GM23338 (cell line): Measurements from ENCODE around the gene KRTAP5-4. TPM values are rescaled to one million over a fixed set of nuclear protein-coding genes. Genes with fewer than 3 reads are reported as not detected.
"Not testable (repeated sequence)": the region's sequence is repeated elsewhere in the genome, so short reads cannot be mapped to it uniquely, and the experiment has no call there.

ENCODE experiments used
- ATAC-seq: fragments of 200-7000 bp; cut with Tn5 transposase; 3 replicates; pipeline ENCODE4 v1.9.1; 2020
- DNase-seq: peaks from one replicate; pipeline ENCODE4 v3.0.0-alpha.2; 2015; ENCODE audit warnings: low spot score
- H2AFZ ChIP-seq: fragments of 200-600 bp; sonication (generic); 2 replicates; pipeline ENCODE4 v1.8.0; 2016; ENCODE audit warnings: antibody characterized with exemption, mild to moderate bottlenecking, moderate library complexity
- H3F3A ChIP-seq: fragments of 200-600 bp; sonication (generic); replicated peaks from 2 replicates; pipeline ENCODE4 v1.8.0; 2017; ENCODE audit warnings: antibody characterized with exemption, mixed run types, low read depth
- H3K27ac ChIP-seq: fragments of 200-600 bp; sonication (generic); 2 replicates; pipeline ENCODE4 v1.6.1; 2016; ENCODE audit warnings: low read depth
- H3K27me3 ChIP-seq: fragments of 200-600 bp; sonication (generic); 2 replicates; pipeline ENCODE4 v1.8.0; 2016; ENCODE audit warnings: mild to moderate bottlenecking, mixed run types, moderate library complexity; ENCODE audit not compliant: insufficient read depth
- H3K36me3 ChIP-seq: fragments of 200-600 bp; sonication (generic); 2 replicates; pipeline ENCODE4 v1.8.0; 2016; ENCODE audit warnings: mild to moderate bottlenecking; ENCODE audit not compliant: insufficient read depth
- H3K4me1 ChIP-seq: fragments of 200-600 bp; sonication (generic); 2 replicates; pipeline ENCODE4 v1.8.0; 2016; ENCODE audit warnings: mild to moderate bottlenecking, moderate library complexity; ENCODE audit not compliant: insufficient read depth
- H3K4me2 ChIP-seq: fragments of 200-600 bp; sonication (generic); 2 replicates; pipeline ENCODE4 v1.7.1; 2017; ENCODE audit warnings: mixed run types
- H3K4me3 ChIP-seq: fragments of 200-600 bp; sonication (generic); 2 replicates; pipeline ENCODE4 v1.6.1; 2016; ENCODE audit warnings: mixed run types
- H3K79me2 ChIP-seq: fragments of 200-600 bp; sonication (generic); replicated peaks from 2 replicates; pipeline ENCODE4 v1.8.0; 2017; ENCODE audit warnings: mild to moderate bottlenecking; ENCODE audit not compliant: insufficient read depth
- H3K9me2 ChIP-seq: fragments of 200-600 bp; sonication (generic); 2 replicates; pipeline ENCODE4 v1.8.0; 2017; ENCODE audit not compliant: insufficient read depth
- H4K20me1 ChIP-seq: fragments of 200-600 bp; sonication (generic); replicated peaks from 2 replicates; pipeline ENCODE4 v1.8.0; 2017; ENCODE audit warnings: mild to moderate bottlenecking; ENCODE audit not compliant: insufficient read depth
- H3K27ac Mint-ChIP-seq: 2 replicates; pipeline ENCODE4 v1.8.0; 2020; ENCODE audit warnings: inconsistent platforms, mild to moderate bottlenecking, moderate library complexity, mixed read lengths
- H3K27me3 Mint-ChIP-seq: 3 replicates; pipeline ENCODE4 v1.8.0; 2022; ENCODE audit warnings: low read depth, mild to moderate bottlenecking, moderate library complexity, mixed read lengths, inconsistent platforms; ENCODE audit not compliant: insufficient read depth, poor library complexity
- H3K36me3 Mint-ChIP-seq: 3 replicates; pipeline ENCODE4 v1.8.0; 2021; ENCODE audit warnings: low read depth, mild to moderate bottlenecking, inconsistent platforms, moderate library complexity, mixed read lengths
- H3K4me1 Mint-ChIP-seq: 3 replicates; pipeline ENCODE4 v1.8.0; 2020; ENCODE audit warnings: mild to moderate bottlenecking, inconsistent platforms, mixed read lengths
- H3K4me3 Mint-ChIP-seq: 3 replicates; pipeline ENCODE4 v1.8.0; 2021; ENCODE audit warnings: moderate library complexity, mild to moderate bottlenecking, inconsistent platforms, mixed read lengths
- H3K9me3 Mint-ChIP-seq: 3 replicates; pipeline ENCODE4 v1.8.0; 2020; ENCODE audit warnings: moderate library complexity, mild to moderate bottlenecking, inconsistent platforms, mixed read lengths
- CREB1 ChIP-seq: fragments of 250-450 bp; sonication (Bioruptor Pico); IDR thresholded peaks from 2 replicates; pipeline ENCODE4 v1.5.0; 2020; ENCODE audit warnings: low read depth, mild to moderate bottlenecking, moderate library complexity
- JUNB ChIP-seq: IDR thresholded peaks from one replicate; pipeline ENCODE4 v1.6.1; 2016; ENCODE audit warnings: antibody characterized with exemption; ENCODE audit not compliant: unreplicated experiment
- POLR2AphosphoS5 ChIP-seq: IDR thresholded peaks from 2 replicates; pipeline ENCODE4 v1.6.1; 2016; ENCODE audit warnings: antibody characterized with exemption, low read depth
- STAT1 ChIP-seq: IDR thresholded peaks from one replicate; pipeline ENCODE4 v1.6.1; 2016; ENCODE audit warnings: antibody characterized with exemption; ENCODE audit not compliant: unreplicated experiment
- ZNF331 ChIP-seq: fragments of 250-450 bp; sonication (Bioruptor Pico); IDR thresholded peaks from 2 replicates; pipeline ENCODE4 v1.5.0; 2020; ENCODE audit warnings: low read depth, mild to moderate bottlenecking, moderate library complexity
- polyA plus RNA-seq: library from polyadenylated mRNA; unstranded; fragments of >200 nt; fragmentation: Nextera tagmentation; extraction: Ambion mirVana; gene quantifications from 2 replicates; pipeline ENCODE4 v1.2.1, GENCODE V29; 2016
- total RNA-seq: library from RNA; depleted of rRNA; stranded (reverse); fragments of >200 nt; shearing (Covaris generic); gene quantifications from 2 replicates; pipeline ENCODE4 v1.2.3, GENCODE V29; 2014
- TF ChIP-seq, protein P1 (sequence below), 2 experiments: fragments of 200-600 bp in 1 of 2; sonication (generic) in 1 of 2; conservative IDR thresholded peaks; 2 replicates each; pipeline versions ENCODE4 v1.5.1 to v1.6.1; 2016 to 2017; ENCODE audit warnings: antibody characterized with exemption in 2 of 2, low read depth in 2 of 2, mild to moderate bottlenecking in 2 of 2, moderate library complexity in 1 of 2
- TF ChIP-seq, protein P2 (sequence below): IDR thresholded peaks from one replicate; pipeline ENCODE4 v1.6.1; 2018; ENCODE audit warnings: antibody characterized with exemption; ENCODE audit not compliant: unreplicated experiment

KRTAP5-4 gene
- total and polyA plus RNA-seq, 2 experiments from 2014 or later: not detected

DNA sequence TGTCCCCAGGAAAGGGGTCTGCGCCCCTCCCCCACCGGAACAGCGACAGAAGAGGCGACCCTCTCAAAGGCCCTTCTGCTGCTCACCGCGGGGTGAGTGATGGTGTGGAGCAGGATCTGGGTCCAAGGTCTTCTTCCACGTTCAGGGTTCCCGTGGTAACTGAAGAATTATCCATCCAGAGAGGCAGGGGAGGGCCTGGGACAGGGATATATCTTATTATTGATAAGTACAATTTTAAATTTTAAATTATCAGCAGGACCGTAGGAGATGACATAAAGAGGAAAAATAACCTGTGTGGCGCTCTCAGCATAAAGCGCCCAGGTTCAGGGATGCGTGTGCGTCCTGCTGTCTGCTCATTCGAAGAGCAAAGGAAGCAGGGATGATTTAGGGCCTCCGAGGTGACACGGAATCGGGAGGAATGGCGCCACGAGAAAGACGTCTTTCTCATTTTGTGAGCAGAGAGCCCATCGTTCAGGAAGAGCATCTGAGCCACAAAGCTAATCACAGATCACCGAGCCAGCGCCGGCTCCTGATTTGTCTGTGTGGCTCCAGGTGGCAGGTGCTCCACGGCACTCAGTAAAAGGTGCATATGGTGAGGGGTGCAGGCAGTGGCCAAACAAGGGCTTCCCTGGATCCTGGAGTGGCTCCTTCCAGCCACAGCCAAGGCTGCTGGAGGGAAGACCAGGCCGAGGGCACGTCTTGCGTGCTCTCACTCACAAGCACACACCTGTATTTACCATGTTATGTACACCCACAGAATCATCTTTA, 26.9 kb upstream of the KRTAP5-4 start:
- Mint-ChIP-seq H3K36me3 (no peaks in the 10 kb centered on the region), H3K4me3 (no peak overlapping the region), H3K27me3 (peaks cover 2% of the 10 kb centered on the region), H3K4me1 (0 out of 3 replicates have a peak, but pooled peaks cover 2% of the 10 kb centered on the region), H3K9me3 (no peaks in the 10 kb centered on the region; the same call in 2 of the 3 replicates), H3K27ac (no peak overlapping the region)
- Histone ChIP-seq H3K27me3 (no peaks in the 10 kb centered on the region), H3K79me2 (no peaks in the 10 kb centered on the region), H2AFZ (no peak overlapping the region), H3K27ac (no peak overlapping the region), H3K4me2 (no peak overlapping the region), H3K9me2 (no peaks in the 10 kb centered on the region), H3K36me3 (no peaks in the 10 kb centered on the region), H3K4me3 (no peak overlapping the region), H4K20me1 (no peaks in the 10 kb centered on the region), H3F3A (no peaks in the 10 kb centered on the region), H3K4me1 (no peaks in the 10 kb centered on the region)
- TF ChIP-seq, protein P1, sequence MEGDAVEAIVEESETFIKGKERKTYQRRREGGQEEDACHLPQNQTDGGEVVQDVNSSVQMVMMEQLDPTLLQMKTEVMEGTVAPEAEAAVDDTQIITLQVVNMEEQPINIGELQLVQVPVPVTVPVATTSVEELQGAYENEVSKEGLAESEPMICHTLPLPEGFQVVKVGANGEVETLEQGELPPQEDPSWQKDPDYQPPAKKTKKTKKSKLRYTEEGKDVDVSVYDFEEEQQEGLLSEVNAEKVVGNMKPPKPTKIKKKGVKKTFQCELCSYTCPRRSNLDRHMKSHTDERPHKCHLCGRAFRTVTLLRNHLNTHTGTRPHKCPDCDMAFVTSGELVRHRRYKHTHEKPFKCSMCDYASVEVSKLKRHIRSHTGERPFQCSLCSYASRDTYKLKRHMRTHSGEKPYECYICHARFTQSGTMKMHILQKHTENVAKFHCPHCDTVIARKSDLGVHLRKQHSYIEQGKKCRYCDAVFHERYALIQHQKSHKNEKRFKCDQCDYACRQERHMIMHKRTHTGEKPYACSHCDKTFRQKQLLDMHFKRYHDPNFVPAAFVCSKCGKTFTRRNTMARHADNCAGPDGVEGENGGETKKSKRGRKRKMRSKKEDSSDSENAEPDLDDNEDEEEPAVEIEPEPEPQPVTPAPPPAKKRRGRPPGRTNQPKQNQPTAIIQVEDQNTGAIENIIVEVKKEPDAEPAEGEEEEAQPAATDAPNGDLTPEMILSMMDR (conservative IDR thresholded peaks at IDR 0.05; ENCODE audit: low read depth in 2 of 2): no peak
- TF ChIP-seq ZNF331: no peak
- no peak for TF ChIP-seq POLR2AphosphoS5
- DNase-seq (no peak), ATAC-seq (no peak)

DNA sequence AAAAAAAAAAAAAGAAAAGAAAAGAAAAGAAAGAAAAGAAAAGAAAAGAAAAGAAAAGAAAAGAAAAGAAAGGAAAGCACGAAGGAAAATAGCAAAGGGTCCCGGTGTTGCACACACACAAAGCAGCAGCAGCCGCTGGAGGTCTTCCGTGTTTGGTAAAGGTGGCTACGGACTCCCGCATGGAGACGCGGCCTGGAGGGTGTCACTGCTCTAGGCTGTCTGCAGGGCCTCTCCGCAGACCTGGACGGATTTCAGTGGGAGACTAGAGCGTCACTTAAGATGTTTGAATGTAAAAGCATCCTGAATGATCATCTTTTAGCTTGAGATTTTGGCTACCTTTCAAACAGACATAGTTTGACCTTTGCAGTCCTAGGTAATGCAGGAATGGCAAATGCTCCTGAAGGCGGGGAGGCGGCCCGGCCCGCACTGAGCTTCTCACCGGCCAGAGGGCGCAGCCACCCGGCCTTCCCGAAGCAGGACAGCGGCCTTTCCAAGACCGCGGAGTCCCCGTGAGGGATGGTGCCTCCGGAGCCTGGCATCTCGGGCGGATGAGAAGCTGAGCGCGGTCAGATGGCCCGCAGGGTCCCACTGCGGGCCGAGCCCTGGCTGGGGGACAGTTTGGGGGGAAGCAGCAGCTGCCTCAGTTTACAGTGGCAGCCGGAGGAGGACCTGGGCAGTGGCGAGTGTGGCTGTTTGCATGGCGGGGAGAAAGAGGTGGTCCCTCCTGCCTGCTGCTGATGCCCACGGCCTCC, 26.1 kb upstream of the KRTAP5-4 start:
- DNase-seq (peak; percentile 35), ATAC-seq (peak; percentile 24)
- H3K4me3 Mint-ChIP-seq: no peak overlapping the region
- H3F3A ChIP-seq: no peaks in the 10 kb centered on the region
- no peak overlapping the region for H3K4me3 ChIP-seq
- TF ChIP-seq CREB1 (CRISPR knock-in tag) (no peak), STAT1 (no peak), JUNB (no peak)
- TF ChIP-seq, protein P2, sequence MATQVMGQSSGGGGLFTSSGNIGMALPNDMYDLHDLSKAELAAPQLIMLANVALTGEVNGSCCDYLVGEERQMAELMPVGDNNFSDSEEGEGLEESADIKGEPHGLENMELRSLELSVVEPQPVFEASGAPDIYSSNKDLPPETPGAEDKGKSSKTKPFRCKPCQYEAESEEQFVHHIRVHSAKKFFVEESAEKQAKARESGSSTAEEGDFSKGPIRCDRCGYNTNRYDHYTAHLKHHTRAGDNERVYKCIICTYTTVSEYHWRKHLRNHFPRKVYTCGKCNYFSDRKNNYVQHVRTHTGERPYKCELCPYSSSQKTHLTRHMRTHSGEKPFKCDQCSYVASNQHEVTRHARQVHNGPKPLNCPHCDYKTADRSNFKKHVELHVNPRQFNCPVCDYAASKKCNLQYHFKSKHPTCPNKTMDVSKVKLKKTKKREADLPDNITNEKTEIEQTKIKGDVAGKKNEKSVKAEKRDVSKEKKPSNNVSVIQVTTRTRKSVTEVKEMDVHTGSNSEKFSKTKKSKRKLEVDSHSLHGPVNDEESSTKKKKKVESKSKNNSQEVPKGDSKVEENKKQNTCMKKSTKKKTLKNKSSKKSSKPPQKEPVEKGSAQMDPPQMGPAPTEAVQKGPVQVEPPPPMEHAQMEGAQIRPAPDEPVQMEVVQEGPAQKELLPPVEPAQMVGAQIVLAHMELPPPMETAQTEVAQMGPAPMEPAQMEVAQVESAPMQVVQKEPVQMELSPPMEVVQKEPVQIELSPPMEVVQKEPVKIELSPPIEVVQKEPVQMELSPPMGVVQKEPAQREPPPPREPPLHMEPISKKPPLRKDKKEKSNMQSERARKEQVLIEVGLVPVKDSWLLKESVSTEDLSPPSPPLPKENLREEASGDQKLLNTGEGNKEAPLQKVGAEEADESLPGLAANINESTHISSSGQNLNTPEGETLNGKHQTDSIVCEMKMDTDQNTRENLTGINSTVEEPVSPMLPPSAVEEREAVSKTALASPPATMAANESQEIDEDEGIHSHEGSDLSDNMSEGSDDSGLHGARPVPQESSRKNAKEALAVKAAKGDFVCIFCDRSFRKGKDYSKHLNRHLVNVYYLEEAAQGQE: no peak
- peaks cover 2% of the 10 kb centered on the region for H3K27me3 Mint-ChIP-seq
- H3K27ac Mint-ChIP-seq: no peak overlapping the region
- no peaks in the 10 kb centered on the region for H3K36me3 Mint-ChIP-seq
- H3K9me3 Mint-ChIP-seq: no peaks in the 10 kb centered on the region; the same call in 2 of the 3 replicates
- no peaks in the 10 kb centered on the region for H3K9me2 ChIP-seq
- H2AFZ ChIP-seq: no peak overlapping the region
- H3K36me3 ChIP-seq: no peaks in the 10 kb centered on the region
- H3K27me3 ChIP-seq: no peaks in the 10 kb centered on the region
- H3K79me2 ChIP-seq: no peaks in the 10 kb centered on the region
- no peaks in the 10 kb centered on the region for H3K4me1 ChIP-seq
- H3K27ac ChIP-seq: no peak overlapping the region
- no peak overlapping the region for H3K4me2 ChIP-seq
- H3K4me1 Mint-ChIP-seq: 0 out of 3 replicates have a peak, but pooled peaks cover 2% of the 10 kb centered on the region
- no peaks in the 10 kb centered on the region for H4K20me1 ChIP-seq

DNA sequence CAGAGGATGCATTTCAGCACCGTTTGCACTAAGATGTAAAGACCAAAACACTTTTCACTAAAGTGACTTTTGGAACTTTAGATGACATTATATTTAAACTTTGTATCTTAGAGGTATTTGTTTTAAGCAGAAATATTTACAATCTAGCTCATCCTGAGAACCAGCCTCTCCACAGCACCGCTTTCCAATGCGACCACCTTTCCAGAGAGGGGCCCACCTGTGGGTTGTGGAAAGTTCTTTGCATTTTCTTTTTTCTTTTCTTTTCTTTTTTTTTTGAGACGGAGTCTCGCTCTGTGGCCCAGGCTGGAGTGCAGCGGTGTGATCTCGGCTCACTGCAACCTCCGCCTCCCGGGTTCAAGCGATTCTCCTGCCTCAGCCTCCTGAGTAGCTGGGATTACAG, 24.6 kb upstream of the KRTAP5-4 start:
- H3K9me3 Mint-ChIP-seq, ATAC-seq: not testable (repeated sequence)

More for the DNA sequence above, 24.6 kb upstream of the KRTAP5-4 start:
- not testable (repeated sequence) for H3K4me2 ChIP-seq, DNase-seq, H3F3A ChIP-seq, H3K27me3 Mint-ChIP-seq, H3K4me1 Mint-ChIP-seq, H3K9me2 ChIP-seq, H3K27me3 ChIP-seq, H2AFZ ChIP-seq, H3K27ac Mint-ChIP-seq, H3K79me2 ChIP-seq, H3K4me3 Mint-ChIP-seq, H3K36me3 Mint-ChIP-seq, H3K4me1 ChIP-seq, H3K36me3 ChIP-seq, H3K4me3 ChIP-seq, H4K20me1 ChIP-seq, H3K27ac ChIP-seq
